ENCODE data around the gene HHIPL1. TPM values are rescaled to one million over a fixed set of nuclear protein-coding genes. Genes with fewer than 3 reads are reported as not detected.

The HHIPL1 gene
- total RNA-seq, 1 experiment from 2014 or later: 2.6 TPM

DNA sequence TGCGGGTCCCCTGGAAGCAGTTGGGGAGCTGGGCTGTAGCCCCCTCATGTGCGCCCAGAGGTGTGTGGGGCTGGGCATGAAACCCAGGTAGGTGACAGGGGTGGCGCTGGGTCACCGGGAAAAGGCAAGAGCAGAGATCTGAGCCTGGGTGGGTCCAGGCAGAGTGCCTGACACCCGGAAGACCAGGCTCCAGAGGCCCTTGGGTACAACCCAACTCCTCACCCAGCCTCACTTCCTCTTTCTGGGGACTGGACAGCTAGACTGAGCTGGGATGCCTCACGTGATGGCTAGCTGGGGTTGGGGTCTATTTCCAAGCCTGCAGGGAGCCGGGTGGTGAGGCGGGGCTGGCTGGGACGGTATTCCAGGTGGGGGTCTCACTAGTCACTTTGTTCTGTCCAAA is 22.9 kb downstream of the HHIPL1 start:
- H3K27ac Mint-ChIP-seq: no peak overlapping the region; a peak in 2 of 7 replicates
- H3K4me1 Mint-ChIP-seq: peaks cover 61 to 75% of the 10 kb centered on the region in 2 experiments
- Histone ChIP-seq H3K79me2 (ENCODE audit: insufficient read depth, low read length) (no peaks in the 10 kb centered on the region), H2BK5ac (ENCODE audit: insufficient read length, low read length) (no peak overlapping the region), H3K18ac (ENCODE audit: insufficient read length, low read depth, low read length) (no peak overlapping the region), H3K27ac (ENCODE audit: insufficient read length, low read depth, low read length) (no peak overlapping the region), H3K27me3 (ENCODE audit: insufficient read depth, low read length) (no peaks in the 10 kb centered on the region), H2AFZ (ENCODE audit: low read length) (no peak overlapping the region), H3K9ac (ENCODE audit: extremely low read depth, insufficient read length, low read length) (no peak overlapping the region), H4K8ac (replicated peaks; ENCODE audit: insufficient read length, low read depth, low read length) (no peak overlapping the region), H4K20me1 (ENCODE audit: control insufficient read depth, insufficient read depth, insufficient read length) (no peaks in the 10 kb centered on the region), H4K5ac (ENCODE audit: insufficient read length, low read depth, low read length) (no peak overlapping the region), H3K9me3 (ENCODE audit: control insufficient read depth, low read depth, low read length) (no peaks in the 10 kb centered on the region), H2AK5ac (ENCODE audit: insufficient read length, low read length) (no peak overlapping the region), H3K4me2 (ENCODE audit: insufficient read depth, insufficient read length, low read length) (no peak overlapping the region), H3K79me1 (ENCODE audit: insufficient read depth, low read depth, low read length, poor library complexity, severe bottlenecking) (no peaks in the 10 kb centered on the region), H3K14ac (ENCODE audit: insufficient read depth, low read length) (no peak overlapping the region), H3K4ac (ENCODE audit: low read depth, low read length) (no peak overlapping the region), H2BK120ac (ENCODE audit: low read depth, low read length, poor library complexity, severe bottlenecking) (no peak overlapping the region), H3K4me1 (ENCODE audit: insufficient read depth, low read length) (peaks cover 8% of the 10 kb centered on the region), H2BK12ac (ENCODE audit: insufficient read length, low read depth, low read length) (no peak overlapping the region), H3K23ac (ENCODE audit: insufficient read length, low read depth, low read length) (no peak overlapping the region), H3K56ac (ENCODE audit: insufficient read length, low read depth, low read length) (no peak overlapping the region), H4K91ac (ENCODE audit: insufficient read length, low read depth, low read length) (no peak overlapping the region), H3T11ph (ENCODE audit: low read length) (no peak overlapping the region), H2BK20ac (ENCODE audit: low read depth, low read length, poor library complexity, severe bottlenecking) (no peak overlapping the region), H3K23me2 (ENCODE audit: insufficient read length, low read depth, low read length, poor library complexity, severe bottlenecking) (no peaks in the 10 kb centered on the region), H2BK15ac (ENCODE audit: low read depth, low read length) (no peak overlapping the region)
- TF ChIP-seq, protein P1, sequence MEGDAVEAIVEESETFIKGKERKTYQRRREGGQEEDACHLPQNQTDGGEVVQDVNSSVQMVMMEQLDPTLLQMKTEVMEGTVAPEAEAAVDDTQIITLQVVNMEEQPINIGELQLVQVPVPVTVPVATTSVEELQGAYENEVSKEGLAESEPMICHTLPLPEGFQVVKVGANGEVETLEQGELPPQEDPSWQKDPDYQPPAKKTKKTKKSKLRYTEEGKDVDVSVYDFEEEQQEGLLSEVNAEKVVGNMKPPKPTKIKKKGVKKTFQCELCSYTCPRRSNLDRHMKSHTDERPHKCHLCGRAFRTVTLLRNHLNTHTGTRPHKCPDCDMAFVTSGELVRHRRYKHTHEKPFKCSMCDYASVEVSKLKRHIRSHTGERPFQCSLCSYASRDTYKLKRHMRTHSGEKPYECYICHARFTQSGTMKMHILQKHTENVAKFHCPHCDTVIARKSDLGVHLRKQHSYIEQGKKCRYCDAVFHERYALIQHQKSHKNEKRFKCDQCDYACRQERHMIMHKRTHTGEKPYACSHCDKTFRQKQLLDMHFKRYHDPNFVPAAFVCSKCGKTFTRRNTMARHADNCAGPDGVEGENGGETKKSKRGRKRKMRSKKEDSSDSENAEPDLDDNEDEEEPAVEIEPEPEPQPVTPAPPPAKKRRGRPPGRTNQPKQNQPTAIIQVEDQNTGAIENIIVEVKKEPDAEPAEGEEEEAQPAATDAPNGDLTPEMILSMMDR (conservative IDR thresholded peaks at IDR 0.05): no peak
- H3K36me3 Mint-ChIP-seq (ENCODE audit: insufficient read depth in 1 of 3, low read depth in 3 of 3): peaks cover 0 to 6% (median 2%) of the 10 kb centered on the region in 3 experiments; a peak in 3 of 7 replicates
- DNase-seq: no peak
- H3K9me3 Mint-ChIP-seq: no peaks in the 10 kb centered on the region; a peak in 1 of 5 replicates
- WGBS (ENCODE audit: extremely low coverage, insufficient read length, low lambda C conversion rate): no CpG with 5 or more reads among the region's 9 CpGs
- H3K4me3 Mint-ChIP-seq: no peak overlapping the region
- H3K27me3 Mint-ChIP-seq (ENCODE audit: low read depth): peaks cover 11% of the 10 kb centered on the region

All from H9 (cell line).